ENCODE results near the gene NAA80.

NAA80 gene

GRCh38 chr3:50266836-50267235 lies 32.4 kb downstream of the NAA80 start:
- TF ChIP-seq, protein P1, sequence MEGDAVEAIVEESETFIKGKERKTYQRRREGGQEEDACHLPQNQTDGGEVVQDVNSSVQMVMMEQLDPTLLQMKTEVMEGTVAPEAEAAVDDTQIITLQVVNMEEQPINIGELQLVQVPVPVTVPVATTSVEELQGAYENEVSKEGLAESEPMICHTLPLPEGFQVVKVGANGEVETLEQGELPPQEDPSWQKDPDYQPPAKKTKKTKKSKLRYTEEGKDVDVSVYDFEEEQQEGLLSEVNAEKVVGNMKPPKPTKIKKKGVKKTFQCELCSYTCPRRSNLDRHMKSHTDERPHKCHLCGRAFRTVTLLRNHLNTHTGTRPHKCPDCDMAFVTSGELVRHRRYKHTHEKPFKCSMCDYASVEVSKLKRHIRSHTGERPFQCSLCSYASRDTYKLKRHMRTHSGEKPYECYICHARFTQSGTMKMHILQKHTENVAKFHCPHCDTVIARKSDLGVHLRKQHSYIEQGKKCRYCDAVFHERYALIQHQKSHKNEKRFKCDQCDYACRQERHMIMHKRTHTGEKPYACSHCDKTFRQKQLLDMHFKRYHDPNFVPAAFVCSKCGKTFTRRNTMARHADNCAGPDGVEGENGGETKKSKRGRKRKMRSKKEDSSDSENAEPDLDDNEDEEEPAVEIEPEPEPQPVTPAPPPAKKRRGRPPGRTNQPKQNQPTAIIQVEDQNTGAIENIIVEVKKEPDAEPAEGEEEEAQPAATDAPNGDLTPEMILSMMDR (IDR thresholded peaks at IDR 0.05; ENCODE audit: extremely low read depth, insufficient read depth, missing control alignments) = no peak
- in situ Hi-C loops (cut with MboI; ENCODE audit: low pct_unique_long_range_greater_than_20kb, low sequenced_read_pairs, unreplicated experiment) = no loop called here
- no peak for DNase-seq (ENCODE audit: low spot score)

DNA sequence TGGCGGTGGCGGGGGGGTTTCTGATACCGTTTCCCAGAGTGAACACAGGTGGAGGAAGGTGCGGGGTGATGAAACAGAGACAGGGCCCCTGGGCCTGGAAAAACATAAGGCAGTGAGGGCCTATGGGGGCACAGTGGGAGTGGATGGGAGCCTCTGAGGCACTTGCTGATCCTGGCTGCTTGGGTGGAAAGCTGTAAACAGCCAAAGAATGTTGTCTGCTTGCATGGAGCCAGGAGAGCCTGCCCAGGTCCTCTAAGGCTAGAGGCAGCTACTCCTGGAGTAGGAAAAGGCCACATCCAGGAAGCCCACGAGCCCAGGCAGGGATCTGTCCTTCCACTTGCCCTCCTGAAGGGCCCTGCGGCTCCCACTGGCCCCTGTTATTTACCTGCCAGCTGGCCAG lies 33.2 kb downstream of the NAA80 start:
- no peak for DNase-seq (ENCODE audit: low spot score)
- in situ Hi-C loops (cut with MboI; ENCODE audit: low pct_unique_long_range_greater_than_20kb, low sequenced_read_pairs, unreplicated experiment) = no loop called here
- TF ChIP-seq, protein P1 (IDR thresholded peaks at IDR 0.05; ENCODE audit: extremely low read depth, insufficient read depth, missing control alignments) = no peak

GRCh38 chr3:50265571-50265970 lies 33.6 kb downstream of the NAA80 start:
- TF ChIP-seq, protein P1 (IDR thresholded peaks at IDR 0.05; ENCODE audit: extremely low read depth, insufficient read depth, missing control alignments) = no peak
- no peak for DNase-seq (ENCODE audit: low spot score)
- in situ Hi-C loops (cut with MboI; ENCODE audit: low pct_unique_long_range_greater_than_20kb, low sequenced_read_pairs, unreplicated experiment) = no loop called here

DNA sequence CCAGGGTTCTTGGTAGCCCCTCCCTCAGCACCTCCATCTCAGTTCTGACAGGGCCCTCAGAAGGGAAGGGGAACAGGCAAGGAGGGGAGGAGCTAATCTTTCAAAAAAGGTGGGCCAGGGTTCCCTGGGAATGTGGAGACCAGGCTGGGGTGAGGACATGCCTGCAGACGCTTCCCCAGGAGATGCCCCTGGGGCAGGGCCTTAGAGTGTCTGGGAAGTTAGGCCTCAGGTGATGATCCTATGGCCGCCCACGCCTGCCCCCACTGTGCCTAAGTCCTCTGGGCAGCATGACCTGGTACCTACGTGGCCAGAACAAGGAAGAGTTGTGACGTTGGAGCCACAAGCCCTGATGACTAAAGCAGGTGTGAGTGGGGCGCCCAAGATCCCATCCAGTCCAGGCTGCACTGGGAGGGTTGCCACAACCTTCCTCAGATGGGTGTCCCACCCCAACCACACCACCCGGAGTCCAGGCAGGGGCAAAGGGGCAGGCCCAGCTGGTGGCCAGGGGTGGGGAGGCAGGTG lies 34.2 kb downstream of the NAA80 start:
- in situ Hi-C loops (cut with MboI; ENCODE audit: low pct_unique_long_range_greater_than_20kb, low sequenced_read_pairs, unreplicated experiment) = no loop called here
- TF ChIP-seq, protein P1 (IDR thresholded peaks at IDR 0.05; ENCODE audit: extremely low read depth, insufficient read depth, missing control alignments) = no peak
- DNase-seq (ENCODE audit: low spot score) = no peak

DNA sequence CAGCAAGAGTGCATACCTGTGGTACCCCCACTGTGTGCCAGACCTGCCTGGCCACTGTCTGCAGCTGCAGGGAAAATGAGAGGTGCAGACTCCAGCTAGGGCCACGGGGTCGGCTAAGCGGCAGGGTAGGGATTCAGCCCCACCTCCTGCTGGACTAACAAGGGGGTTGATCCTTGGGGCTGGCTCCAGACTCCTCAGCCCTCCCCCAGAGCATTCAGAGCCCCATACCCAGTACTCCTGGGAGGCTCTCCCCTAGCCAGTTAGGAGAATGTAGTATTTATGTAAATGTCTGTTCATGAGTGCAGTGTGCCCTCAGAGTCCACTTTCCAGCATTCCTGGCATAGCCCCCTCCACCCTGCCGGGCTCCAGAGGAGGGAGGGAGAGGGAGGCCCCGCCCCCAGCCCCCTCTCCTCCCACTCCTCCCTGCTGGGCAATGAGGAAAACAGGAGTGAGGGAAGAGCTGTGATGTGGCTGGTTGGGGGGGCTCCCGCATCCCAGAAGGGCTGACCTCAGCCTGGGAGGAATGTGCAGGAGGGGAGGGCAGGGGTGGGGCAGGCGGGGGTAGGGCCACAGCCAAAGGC lies 34.7 kb downstream of the NAA80 start:
- in situ Hi-C loops (cut with MboI; ENCODE audit: low pct_unique_long_range_greater_than_20kb, low sequenced_read_pairs, unreplicated experiment) = no loop called here
- TF ChIP-seq, protein P1 (IDR thresholded peaks at IDR 0.05; ENCODE audit: extremely low read depth, insufficient read depth, missing control alignments) = no peak

DNA sequence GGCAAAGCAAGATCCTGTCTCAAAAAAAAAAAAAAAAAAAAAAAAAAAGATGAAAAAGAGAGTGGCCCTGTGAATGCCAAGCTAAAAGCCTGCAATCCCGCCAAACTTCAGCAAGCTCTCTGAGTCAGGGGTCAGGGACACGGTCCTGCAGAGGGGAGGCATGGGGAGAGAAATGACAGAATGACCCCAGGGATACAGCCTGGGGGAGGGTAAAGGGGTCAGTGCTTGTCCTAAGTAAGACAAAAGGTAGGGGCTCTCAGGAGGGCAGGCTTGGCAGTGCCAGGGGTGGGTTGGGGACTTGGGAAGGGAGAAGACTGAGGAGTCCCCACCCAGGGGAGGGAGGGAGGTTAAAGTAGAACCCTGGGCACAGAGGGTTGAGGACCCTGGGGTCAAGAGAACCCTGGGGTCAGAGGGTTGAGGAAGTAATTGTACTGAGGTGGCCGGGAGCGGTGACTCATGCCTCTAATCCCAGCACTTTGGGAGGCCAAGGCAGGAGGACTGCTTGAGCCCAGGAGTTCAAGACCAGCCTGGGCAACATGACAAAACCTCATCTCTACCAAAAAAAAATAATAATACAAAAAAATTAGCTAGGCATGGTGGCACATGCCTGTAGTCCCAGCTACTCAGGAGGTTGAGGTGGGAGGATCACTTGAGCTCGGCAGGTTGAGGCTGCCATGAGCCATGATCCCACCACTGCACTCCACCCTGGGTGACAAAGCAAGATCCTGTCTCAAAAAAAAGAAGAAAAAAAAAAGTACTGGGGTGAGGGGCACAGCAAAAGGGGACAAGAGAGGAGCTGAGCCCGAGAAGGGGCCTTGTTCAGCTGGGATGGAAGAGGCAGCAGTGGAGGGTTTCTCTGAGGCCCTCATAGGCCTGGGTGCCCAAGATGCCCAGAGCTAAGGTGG lies 35.5 kb downstream of the NAA80 start:
- TF ChIP-seq, protein P1 (IDR thresholded peaks at IDR 0.05; ENCODE audit: extremely low read depth, insufficient read depth, missing control alignments) = no peak
- DNase-seq (ENCODE audit: low spot score) = no peak
- in situ Hi-C loops (cut with MboI; ENCODE audit: low pct_unique_long_range_greater_than_20kb, low sequenced_read_pairs, unreplicated experiment) = no loop called here

More for the DNA sequence above, 34.7 kb downstream of the NAA80 start:
- DNase-seq (ENCODE audit: low spot score) = no peak
